HepG2 (cell line): ENCODE data around the gene SLAMF9. TPM values are rescaled to one million over a fixed set of nuclear protein-coding genes. Genes with fewer than 3 reads are reported as not detected.

Experiments
- AKAP8 ChIP-seq: sonication (generic); formaldehyde crosslinking; IDR thresholded peaks from 2 replicates; pipeline ENCODE4 v1.5.1; 2020; ENCODE audit warnings: mild to moderate bottlenecking, missing genetic modification reagents
- BRD4 ChIP-seq: sonication (generic); formaldehyde crosslinking; IDR thresholded peaks from 2 replicates; pipeline ENCODE4 v1.4.0; 2020; ENCODE audit warnings: missing genetic modification reagents
- CREB3 ChIP-seq: sonication (generic); formaldehyde crosslinking; IDR thresholded peaks from 2 replicates; pipeline ENCODE4 v1.5.0; 2020; ENCODE audit warnings: missing genetic modification reagents
- GPBP1L1 ChIP-seq: sonication (generic); formaldehyde crosslinking; IDR thresholded peaks from 2 replicates; pipeline ENCODE4 v1.5.0; 2020; ENCODE audit warnings: mild to moderate bottlenecking, missing genetic modification reagents
- GTF3A ChIP-seq: sonication (generic); formaldehyde crosslinking; conservative IDR thresholded peaks from 2 replicates; pipeline ENCODE4 v1.4.0; 2020; ENCODE audit warnings: mild to moderate bottlenecking, missing genetic modification reagents
- HDAC1 ChIP-seq: sonication (generic); formaldehyde crosslinking; IDR thresholded peaks from 2 replicates; pipeline ENCODE4 v1.5.1; 2020; ENCODE audit warnings: mild to moderate bottlenecking, missing genetic modification reagents
- HIC2 ChIP-seq: sonication (generic); formaldehyde crosslinking; IDR thresholded peaks from 2 replicates; pipeline ENCODE4 v1.9.0; 2022; ENCODE audit warnings: low read depth, missing genetic modification reagents
- HMG20A ChIP-seq: IDR thresholded peaks from 2 replicates; pipeline ENCODE4 v1.6.1; 2016; ENCODE audit warnings: borderline replicate concordance
- IRF2 ChIP-seq: IDR thresholded peaks from 2 replicates; pipeline ENCODE4 v1.6.1; 2018; ENCODE audit warnings: missing genetic modification reagents, missing compliant biosample characterization
- KLF11 ChIP-seq: IDR thresholded peaks from 2 replicates; pipeline ENCODE4 v1.6.1; 2016; ENCODE audit warnings: missing compliant biosample characterization
- KLF6 ChIP-seq: IDR thresholded peaks from 2 replicates; pipeline ENCODE4 v1.8.0; 2016; ENCODE audit warnings: missing biosample characterization, missing genetic modification reagents
- LCORL ChIP-seq, 2 experiments: fragments of 450-650 bp in 1 of 2; sonication (generic) in 1 of 2; formaldehyde crosslinking in 1 of 2; IDR thresholded peaks; 2 replicates each; pipeline versions ENCODE4 v1.5.0 to v1.6.1; 2017 to 2020; ENCODE audit warnings: antibody characterized with exemption in 1 of 2, missing genetic modification reagents in 1 of 2
- MAX ChIP-seq: IDR thresholded peaks from 2 replicates; pipeline ENCODE4 v1.6.1; 2012; ENCODE audit warnings: inconsistent platforms
- NR1H2 ChIP-seq: sonication (generic); formaldehyde crosslinking; IDR thresholded peaks from 2 replicates; pipeline ENCODE4 v1.8.1; 2022; ENCODE audit warnings: low read depth, missing genetic modification reagents, borderline replicate concordance
- NR2F2 ChIP-seq: IDR thresholded peaks from 2 replicates; pipeline ENCODE4 v1.6.1; 2012; ENCODE audit warnings: low read depth, inconsistent platforms, borderline replicate concordance
- STAT5B ChIP-seq: sonication (generic); formaldehyde crosslinking; IDR thresholded peaks from 2 replicates; pipeline ENCODE4 v1.4.0; 2020; ENCODE audit warnings: missing genetic modification reagents
- ZBTB21 ChIP-seq: sonication (generic); formaldehyde crosslinking; IDR thresholded peaks from 2 replicates; pipeline ENCODE4 v1.4.0; 2020; ENCODE audit warnings: missing genetic modification reagents
- ZBTB33 ChIP-seq: sonication (generic); formaldehyde crosslinking; IDR thresholded peaks from 2 replicates; pipeline ENCODE4 v1.4.0; 2020; ENCODE audit warnings: missing genetic modification reagents
- ZFP36L1 ChIP-seq: sonication (generic); formaldehyde crosslinking; IDR thresholded peaks from 2 replicates; pipeline ENCODE4 v1.8.0; 2022; ENCODE audit warnings: mild to moderate bottlenecking, missing genetic modification reagents, moderate library complexity
- ZNF282 ChIP-seq: fragments of 450-650 bp; IDR thresholded peaks from 2 replicates; pipeline ENCODE4 v1.6.1; 2018; ENCODE audit not compliant: partially characterized antibody
- ZNF337 ChIP-seq: sonication (generic); formaldehyde crosslinking; IDR thresholded peaks from 2 replicates; pipeline ENCODE4 v1.5.1; 2020; ENCODE audit warnings: missing genetic modification reagents, low read depth, mild to moderate bottlenecking, borderline replicate concordance
- ZNF562 ChIP-seq: sonication (generic); formaldehyde crosslinking; IDR thresholded peaks from 2 replicates; pipeline ENCODE4 v1.8.0; 2022; ENCODE audit warnings: missing genetic modification reagents, borderline replicate concordance
- ZNF567 ChIP-seq: sonication (generic); formaldehyde crosslinking; IDR thresholded peaks from 2 replicates; pipeline ENCODE4 v1.8.1; 2023; ENCODE audit warnings: mild to moderate bottlenecking, missing genetic modification reagents, borderline replicate concordance
- ZNF740 ChIP-seq: sonication (generic); formaldehyde crosslinking; IDR thresholded peaks from 2 replicates; pipeline ENCODE4 v1.4.0; 2020; ENCODE audit warnings: missing genetic modification reagents
- ZNF788 ChIP-seq: sonication (generic); formaldehyde crosslinking; IDR thresholded peaks from 2 replicates; pipeline ENCODE4 v1.5.0; 2020; ENCODE audit warnings: mild to moderate bottlenecking, missing genetic modification reagents, borderline replicate concordance
- ZNF891 ChIP-seq: sonication (generic); formaldehyde crosslinking; IDR thresholded peaks from 2 replicates; pipeline ENCODE4 v1.5.0; 2020; ENCODE audit warnings: mild to moderate bottlenecking, missing genetic modification reagents
- polyA plus RNA-seq, 8 experiments: library from polyadenylated mRNA; depleted of rRNA in 3 of 8; stranded (reverse) in 7 of 8; unstranded in 1 of 8; fragments of >200 nt; fragmentation: Illumina TruSeq in 4 of 8; extraction: Trizol in 4 of 8; gene quantifications; 2 replicates each; pipeline versions ENCODE4 v1.2.1 to v1.2.3, GENCODE V29; 2011 to 2016; ENCODE audit warnings: low read depth in 4 of 8, missing spikeins in 1 of 8, mixed read lengths in 1 of 8; ENCODE audit not compliant: insufficient read depth in 1 of 8
- total RNA-seq, 5 experiments: library from RNA; depleted of rRNA; stranded (reverse); fragments of >200 nt; fragmentation: Illumina TruSeq; extraction: Trizol; gene quantifications; 2 replicates each; pipeline ENCODE4 v1.2.3, GENCODE V29; 2016; ENCODE audit warnings: low read depth in 1 of 5

Gene SLAMF9
- total and polyA plus RNA-seq, 2 of the 13 experiments (the other 11 are each of a cell fraction or from before 2014, with no cell fraction given) = 0.82 TPM; not detected in 1

GRCh38 chr1:159970932-159971342 lies 16.9 kb upstream of the SLAMF9 start (continued):
- TF ChIP-seq IRF2 (CRISPR knock-in tag) (peak; percentile 65; the same call in 1 of the 2 replicates), GPBP1L1 (CRISPR knock-in tag) (no peak), CREB3 (CRISPR knock-in tag) (no peak), BRD4 (CRISPR knock-in tag) (no peak), ZFP36L1 (CRISPR knock-in tag) (no peak), ZNF740 (no peak), ZBTB21 (CRISPR knock-in tag) (no peak), LCORL (IDR thresholded peaks at IDR 0.05) (no peak), LCORL (CRISPR knock-in tag; IDR thresholded peaks at IDR 0.05) (no peak; the same call in 1 of the 2 replicates), KLF6 (CRISPR knock-in tag) (peak; percentile 70; the same call in 1 of the 2 replicates), STAT5B (CRISPR knock-in tag) (no peak), ZNF891 (CRISPR knock-in tag) (no peak), HDAC1 (peak; percentile 23; the same call in 1 of the 2 replicates), ZNF282 (no peak), ZNF337 (no peak), ZNF562 (CRISPR knock-in tag) (no peak), NR1H2 (CRISPR knock-in tag) (no peak), HMG20A (CRISPR knock-in tag) (peak; percentile 94), ZNF567 (CRISPR knock-in tag) (no peak), NR2F2 (no peak), ZBTB33 (CRISPR knock-in tag) (no peak), GTF3A (CRISPR knock-in tag) (no peak), AKAP8 (no peak), KLF11 (no peak), MAX (peak; percentile 95), HIC2 (CRISPR knock-in tag) (0 out of 2 replicates have a peak, but pooled peaks have one; percentile 56), ZNF788 (peak; percentile 80; the same call in 1 of the 2 replicates)
